ENCODE measurements around the gene MSX2. TPM values are rescaled to one million over a fixed set of nuclear protein-coding genes. Genes with fewer than 3 reads are reported as not detected.

The MSX2 gene
- total RNA-seq, 1 experiment from 2014 or later, result 4.9 TPM

GRCh38 chr5:174777583-174777982 is 53.2 kb downstream of the MSX2 start:
- no peak for TF ChIP-seq CTCF (conservative IDR thresholded peaks at IDR 0.05; ENCODE audit: low read depth, low read length)
- no peak for TF ChIP-seq EZH2 (IDR thresholded peaks at IDR 0.05; ENCODE audit: low read length, unreplicated experiment)
- TF ChIP-seq EZH2phosphoT487 (IDR thresholded peaks at IDR 0.05; ENCODE audit: borderline replicate concordance, low read length), result no peak
- Histone ChIP-seq H3K27ac (ENCODE audit: low read length) (peak overlapping the region; percentile 32; the same call in 1 of the 2 replicates), H3K4me3 (ENCODE audit: low read length) (no peak overlapping the region), H3K79me2 (ENCODE audit: low read length) (no peaks in the 10 kb centered on the region), H4K20me1 (ENCODE audit: low read length) (no peaks in the 10 kb centered on the region), H3K27me3 (ENCODE audit: low read length) (0 out of 2 replicates have a peak, but pooled peaks cover 5% of the 10 kb centered on the region), H2AFZ (ENCODE audit: low read length) (no peak overlapping the region), H3K36me3 (ENCODE audit: low read depth, low read length) (no peaks in the 10 kb centered on the region), H3K4me1 (ENCODE audit: insufficient read depth, low read length) (peaks cover 6% of the 10 kb centered on the region; the same call in 1 of the 2 replicates), H3K9ac (ENCODE audit: low read length) (no peak overlapping the region), H3K4me2 (ENCODE audit: low read length) (peak overlapping the region; percentile 31; the same call in 1 of the 2 replicates), H3K9me3 (ENCODE audit: low read length) (no peaks in the 10 kb centered on the region), H3F3A (ENCODE audit: low read length, unreplicated experiment) (no peaks in the 10 kb centered on the region), H3K9me2 (replicated peaks; ENCODE audit: low read length) (no peaks in the 10 kb centered on the region)
- ATAC-seq (no peak), DNase-seq (no peak)
- ChIA-PET POLR2A (ENCODE audit: unreplicated experiment) (no interaction called here), CTCF (no interaction called here)
- no TSS peak for BruUV-seq (replicated peaks)
- intact Hi-C loops (cut with micrococcal nuclease), result no loop called here

Small RNA genes lying within 50 kb of the gene (microRNA-seq; reads per million reads assigned to microRNA genes)
- gene MIR4634 (ENCODE audit: unreplicated experiment), result not detected
